ENCODE measurements around the gene GBP3. TPM values are rescaled to one million over a fixed set of nuclear protein-coding genes. Genes with fewer than 3 reads are reported as not detected.

Gene GBP3
- not detected for total RNA-seq
- polyA plus RNA-seq (2013, experiment 1 of 2), result not detected
- polyA plus RNA-seq (2013, experiment 2 of 2), result 0.12 TPM
- long read RNA-seq, experiment 1, result 0 reads
- long read RNA-seq, experiment 2, result 0 reads
- long read RNA-seq, experiment 3, result 0 reads
- long read RNA-seq, experiment 4, result 0 reads

- H3K9me3 ChIP-seq (ENCODE audit: control insufficient read depth, low read length), result no peaks in the 10 kb centered on the region
- no peaks in the 10 kb centered on the region for H3K4me1 ChIP-seq (ENCODE audit: control insufficient read depth, insufficient read depth, low read length)
- Mint-ChIP-seq H3K4me1 (peaks cover 14% of the 10 kb centered on the region), H3K36me3 (ENCODE audit: low read depth) (no peaks in the 10 kb centered on the region), H3K4me3 (no peak within 1 kb of the TSS), H3K9me3 (peaks cover 3% of the 10 kb centered on the region), H3K27ac (peak within 1 kb of the TSS; percentile 71), H3K27me3 (ENCODE audit: insufficient read depth) (no peaks in the 10 kb centered on the region)
- no peaks in the 10 kb centered on the region for H3K27me3 ChIP-seq (ENCODE audit: control insufficient read depth, insufficient read depth, low read length, poor library complexity, severe bottlenecking)
- no peak within 1 kb of the TSS for H3K9ac ChIP-seq (ENCODE audit: extremely low read depth, low read length, poor library complexity, severe bottlenecking)
- TF ChIP-seq, protein P1, sequence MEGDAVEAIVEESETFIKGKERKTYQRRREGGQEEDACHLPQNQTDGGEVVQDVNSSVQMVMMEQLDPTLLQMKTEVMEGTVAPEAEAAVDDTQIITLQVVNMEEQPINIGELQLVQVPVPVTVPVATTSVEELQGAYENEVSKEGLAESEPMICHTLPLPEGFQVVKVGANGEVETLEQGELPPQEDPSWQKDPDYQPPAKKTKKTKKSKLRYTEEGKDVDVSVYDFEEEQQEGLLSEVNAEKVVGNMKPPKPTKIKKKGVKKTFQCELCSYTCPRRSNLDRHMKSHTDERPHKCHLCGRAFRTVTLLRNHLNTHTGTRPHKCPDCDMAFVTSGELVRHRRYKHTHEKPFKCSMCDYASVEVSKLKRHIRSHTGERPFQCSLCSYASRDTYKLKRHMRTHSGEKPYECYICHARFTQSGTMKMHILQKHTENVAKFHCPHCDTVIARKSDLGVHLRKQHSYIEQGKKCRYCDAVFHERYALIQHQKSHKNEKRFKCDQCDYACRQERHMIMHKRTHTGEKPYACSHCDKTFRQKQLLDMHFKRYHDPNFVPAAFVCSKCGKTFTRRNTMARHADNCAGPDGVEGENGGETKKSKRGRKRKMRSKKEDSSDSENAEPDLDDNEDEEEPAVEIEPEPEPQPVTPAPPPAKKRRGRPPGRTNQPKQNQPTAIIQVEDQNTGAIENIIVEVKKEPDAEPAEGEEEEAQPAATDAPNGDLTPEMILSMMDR (conservative IDR thresholded peaks at IDR 0.05), result no peak
- WGBS, 2 experiments (ENCODE audit: insufficient coverage in 1 of 2, insufficient read length in 1 of 2), result 77 to 78% methylated on average over 3 to 5 of the region's 5 CpGs
- no peaks in the 10 kb centered on the region for H3K36me3 ChIP-seq (ENCODE audit: control insufficient read depth, insufficient read depth, low read length)
- DNase-seq, result no peak
- no peak within 1 kb of the TSS for H3K4me3 ChIP-seq (ENCODE audit: low read length)
- no peak within 1 kb of the TSS for H3K27ac ChIP-seq (ENCODE audit: low read depth, low read length)
Observed at GRCh38 chr1:89022167-89022959, at the start of gene GBP3. Gene GBP3, minus strand, starts transcription at chr1:89022866. Its CDS starts 2,145 bp downstream, at chr1:89020721.

DNA sequence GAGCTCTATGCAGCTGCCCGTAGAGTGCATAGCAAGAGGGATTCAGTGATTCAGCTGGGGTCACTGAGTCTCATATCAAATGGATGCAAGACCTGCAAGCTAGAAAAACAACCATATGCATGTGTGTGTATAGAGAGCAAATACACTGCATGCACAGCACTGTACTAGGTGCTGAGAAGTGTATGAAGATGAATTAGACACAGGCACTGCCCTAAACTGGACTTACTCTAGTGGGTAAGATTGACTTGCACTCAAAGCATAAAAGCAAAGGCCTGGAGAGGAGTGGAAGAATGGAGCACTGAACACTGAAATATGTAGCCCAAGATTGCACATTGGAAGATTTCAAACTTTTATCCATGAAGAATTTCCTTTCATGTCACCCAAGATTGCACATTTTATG lies 47.8 kb upstream of the GBP3 start:
- no peaks in the 10 kb centered on the region for H3K27me3 ChIP-seq (ENCODE audit: control insufficient read depth, insufficient read depth, low read length, poor library complexity, severe bottlenecking)
- H3K9ac ChIP-seq (ENCODE audit: extremely low read depth, low read length, poor library complexity, severe bottlenecking), result no peak overlapping the region
- no peak overlapping the region for H3K27ac Mint-ChIP-seq
- DNase-seq, result no peak
- TF ChIP-seq, protein P1 (conservative IDR thresholded peaks at IDR 0.05), result no peak
- H3K36me3 ChIP-seq (ENCODE audit: control insufficient read depth, insufficient read depth, low read length), result no peaks in the 10 kb centered on the region
- no peaks in the 10 kb centered on the region for H3K9me3 ChIP-seq (ENCODE audit: control insufficient read depth, low read length)
- H3K27ac ChIP-seq (ENCODE audit: low read depth, low read length), result no peak overlapping the region
- peaks cover 5% of the 10 kb centered on the region for H3K9me3 Mint-ChIP-seq
- H3K4me3 Mint-ChIP-seq, result no peak overlapping the region
- H3K27me3 Mint-ChIP-seq (ENCODE audit: insufficient read depth), result peaks cover 1% of the 10 kb centered on the region
- no peak overlapping the region for H3K4me3 ChIP-seq (ENCODE audit: low read length)
- 75 to 94% methylated on average over 1 of the region's 1 CpG for WGBS, 2 experiments (ENCODE audit: insufficient coverage in 1 of 2, insufficient read length in 1 of 2)
- no peaks in the 10 kb centered on the region for H3K4me1 Mint-ChIP-seq
- H3K36me3 Mint-ChIP-seq (ENCODE audit: low read depth), result no peaks in the 10 kb centered on the region
- H3K4me1 ChIP-seq (ENCODE audit: control insufficient read depth, insufficient read depth, low read length), result no peaks in the 10 kb centered on the region

DNA sequence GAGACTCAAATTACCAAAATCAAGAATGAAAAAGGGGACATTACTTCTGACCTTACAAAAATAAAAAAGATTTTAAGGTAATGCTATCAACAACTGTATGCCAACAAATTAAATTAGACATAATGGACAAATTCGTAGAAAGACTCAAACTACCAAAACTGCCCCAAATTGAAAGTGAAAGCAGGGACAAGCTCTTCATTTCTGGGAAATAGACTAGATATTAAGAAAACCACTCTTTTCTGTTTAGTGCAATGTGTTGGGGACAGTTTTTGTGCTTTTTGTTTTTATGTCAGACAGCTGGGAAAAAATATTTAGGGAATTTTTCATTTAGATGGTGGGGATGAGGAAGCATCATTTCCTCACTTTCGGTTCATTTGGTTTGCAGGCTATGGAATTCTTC lies 47.3 kb upstream of the GBP3 start:
- Histone ChIP-seq H3K36me3 (ENCODE audit: control insufficient read depth, insufficient read depth, low read length) (no peaks in the 10 kb centered on the region), H3K27ac (ENCODE audit: low read depth, low read length) (no peak overlapping the region)
- 95% methylated on average over 2 of the region's 2 CpGs; no CpG with 5 or more reads in 1 of the 2 experiments for WGBS, 2 experiments (ENCODE audit: insufficient coverage in 1 of 2, insufficient read length in 1 of 2)

More for the DNA sequence above, 47.3 kb upstream of the GBP3 start:
- H3K9ac ChIP-seq (ENCODE audit: extremely low read depth, low read length, poor library complexity, severe bottlenecking), result no peak overlapping the region
- H3K9me3 ChIP-seq (ENCODE audit: control insufficient read depth, low read length), result no peaks in the 10 kb centered on the region
- no peaks in the 10 kb centered on the region for H3K4me1 Mint-ChIP-seq
- no peak for DNase-seq
- H3K4me1 ChIP-seq (ENCODE audit: control insufficient read depth, insufficient read depth, low read length), result no peaks in the 10 kb centered on the region
- H3K9me3 Mint-ChIP-seq, result peaks cover 5% of the 10 kb centered on the region
- no peak overlapping the region for H3K27ac Mint-ChIP-seq
- TF ChIP-seq, protein P1 (conservative IDR thresholded peaks at IDR 0.05), result no peak
- no peak overlapping the region for H3K4me3 ChIP-seq (ENCODE audit: low read length)
- H3K36me3 Mint-ChIP-seq (ENCODE audit: low read depth), result no peaks in the 10 kb centered on the region
- no peak overlapping the region for H3K4me3 Mint-ChIP-seq
- no peaks in the 10 kb centered on the region for H3K27me3 ChIP-seq (ENCODE audit: control insufficient read depth, insufficient read depth, low read length, poor library complexity, severe bottlenecking)
- H3K27me3 Mint-ChIP-seq (ENCODE audit: insufficient read depth), result peaks cover 1% of the 10 kb centered on the region

Measured in endodermal cell (in vitro differentiated cells).